WTC11 (cell line): ENCODE measurements around the gene SEC16A. TPM values are rescaled to one million over a fixed set of nuclear protein-coding genes. Genes with fewer than 3 reads are reported as not detected.

ENCODE experiments used
- ATAC-seq: fragments of 200-7000 bp; cut with Tn5 transposase; 2 replicates; pipeline ENCODE4 v1.10.0; 2021; ENCODE audit warnings: mild to moderate bottlenecking, moderate library complexity
- CTCF ChIA-PET: fragments of 300-600 bp; sonication (Branson Sonifier 250); formaldehyde crosslinking; loops from one replicate; lab custom pipeline; 2021; ENCODE audit warnings: antibody characterized with exemption; lab: Charles Lee
- POLR2A ChIA-PET: fragments of 350-600 bp; sonication (Branson Sonifier 250); formaldehyde crosslinking; loops from one replicate; lab custom pipeline; 2021; ENCODE audit warnings: antibody characterized with exemption; lab: Charles Lee
- DNase-seq: peaks from one replicate; pipeline ENCODE4 v3.0.0; 2021; ENCODE audit warnings: low spot score
- H3K27ac Mint-ChIP-seq: 2 replicates; pipeline ENCODE4 v1.8.0; 2021; ENCODE audit warnings: mixed read lengths
- H3K27me3 Mint-ChIP-seq: 2 replicates; pipeline ENCODE4 v1.8.0; 2021; ENCODE audit warnings: low read depth, mild to moderate bottlenecking, moderate library complexity, mixed read lengths
- H3K36me3 Mint-ChIP-seq: 2 replicates; pipeline ENCODE4 v1.8.0; 2021; ENCODE audit warnings: mixed read lengths
- H3K4me1 Mint-ChIP-seq: 2 replicates; pipeline ENCODE4 v1.8.0; 2022; ENCODE audit warnings: mixed read lengths
- H3K4me3 Mint-ChIP-seq: 2 replicates; pipeline ENCODE4 v1.8.0; 2021; ENCODE audit warnings: mild to moderate bottlenecking, moderate library complexity, mixed read lengths
- H3K9me3 Mint-ChIP-seq: 2 replicates; pipeline ENCODE4 v1.8.0; 2021; ENCODE audit warnings: mixed read lengths
- CREB1 ChIP-seq: sonication (generic); formaldehyde crosslinking; IDR thresholded peaks from 2 replicates; pipeline ENCODE4 v1.8.0; 2023; ENCODE audit warnings: mild to moderate bottlenecking, missing genetic modification reagents
- ELF4 ChIP-seq: sonication (generic); formaldehyde crosslinking; IDR thresholded peaks from 2 replicates; pipeline ENCODE4 v1.8.1; 2022; ENCODE audit warnings: low read depth, mild to moderate bottlenecking, moderate library complexity, missing genetic modification reagents
- ESRRA ChIP-seq: sonication (generic); formaldehyde crosslinking; IDR thresholded peaks from 2 replicates; pipeline ENCODE4 v1.8.1; 2022; ENCODE audit warnings: mild to moderate bottlenecking, missing genetic modification reagents, borderline replicate concordance
- FOXP1 ChIP-seq: sonication (generic); formaldehyde crosslinking; IDR thresholded peaks from 2 replicates; pipeline ENCODE4 v1.8.0; 2022; ENCODE audit warnings: missing genetic modification reagents, mild to moderate bottlenecking, moderate library complexity, borderline replicate concordance
- GTF2I ChIP-seq: fragments of 250-450 bp; sonication (Bioruptor Pico); conservative IDR thresholded peaks from 2 replicates; pipeline ENCODE4 v1.4.0; 2021; ENCODE audit warnings: mild to moderate bottlenecking
- IRF2 ChIP-seq: sonication (generic); formaldehyde crosslinking; IDR thresholded peaks from 2 replicates; pipeline ENCODE4 v1.8.0; 2022; ENCODE audit warnings: low read depth, missing genetic modification reagents, borderline replicate concordance
- OVOL2 ChIP-seq: fragments of 250-450 bp; sonication (Bioruptor Pico); IDR thresholded peaks from 2 replicates; pipeline ENCODE4 v1.9.0; 2021; ENCODE audit warnings: mild to moderate bottlenecking, borderline replicate concordance
- TCF7 ChIP-seq: sonication (generic); formaldehyde crosslinking; IDR thresholded peaks from 2 replicates; pipeline ENCODE4 v1.8.0; 2022; ENCODE audit warnings: mild to moderate bottlenecking, low read depth, missing genetic modification reagents, moderate library complexity
- TEAD4 ChIP-seq: sonication (generic); formaldehyde crosslinking; IDR thresholded peaks from 2 replicates; pipeline ENCODE4 v1.8.0; 2022; ENCODE audit warnings: mild to moderate bottlenecking, missing genetic modification reagents
- ZNF121 ChIP-seq: sonication (generic); formaldehyde crosslinking; IDR thresholded peaks from 2 replicates; pipeline ENCODE4 v1.8.0; 2023; ENCODE audit warnings: missing genetic modification reagents
- ZNF416 ChIP-seq: fragments of 250-450 bp; sonication (Bioruptor Pico); IDR thresholded peaks from 2 replicates; pipeline ENCODE4 v1.9.0; 2021; ENCODE audit warnings: mild to moderate bottlenecking, inconsistent platforms
- ZNF671 ChIP-seq: fragments of 250-450 bp; sonication (Bioruptor Pico); IDR thresholded peaks from 2 replicates; pipeline ENCODE4 v1.8.0; 2021; ENCODE audit warnings: mild to moderate bottlenecking
- total RNA-seq: library from RNA; stranded (reverse); gene quantifications from 3 replicates; pipeline ENCODE4 v1.2.3, GENCODE V29; 2021
- TF ChIP-seq, protein P1 (sequence below): sonication (generic); formaldehyde crosslinking; IDR thresholded peaks from 2 replicates; pipeline ENCODE4 v1.8.0; 2022; ENCODE audit warnings: mild to moderate bottlenecking, missing genetic modification reagents
- TF ChIP-seq, protein P2 (sequence below): sonication (generic); formaldehyde crosslinking; IDR thresholded peaks from 2 replicates; pipeline ENCODE4 v1.8.1; 2022; ENCODE audit warnings: low read depth, mild to moderate bottlenecking, moderate library complexity, missing genetic modification reagents, borderline replicate concordance
- TF ChIP-seq, protein P3 (sequence below): fragments of 250-450 bp; sonication (Bioruptor Pico); IDR thresholded peaks from 2 replicates; pipeline ENCODE4 v1.8.0; 2021; ENCODE audit warnings: mild to moderate bottlenecking
- TF ChIP-seq, protein P4 (sequence below): sonication (generic); formaldehyde crosslinking; IDR thresholded peaks from 2 replicates; pipeline ENCODE4 v1.8.0; 2023; ENCODE audit warnings: mild to moderate bottlenecking, missing genetic modification reagents
- TF ChIP-seq, protein P5 (sequence below): sonication (generic); formaldehyde crosslinking; IDR thresholded peaks from 2 replicates; pipeline ENCODE4 v1.8.1; 2022; ENCODE audit warnings: mild to moderate bottlenecking, missing genetic modification reagents, moderate library complexity, borderline replicate concordance

The SEC16A gene
- total RNA-seq, 1 experiment from 2014 or later, result 70.9 TPM

DNA sequence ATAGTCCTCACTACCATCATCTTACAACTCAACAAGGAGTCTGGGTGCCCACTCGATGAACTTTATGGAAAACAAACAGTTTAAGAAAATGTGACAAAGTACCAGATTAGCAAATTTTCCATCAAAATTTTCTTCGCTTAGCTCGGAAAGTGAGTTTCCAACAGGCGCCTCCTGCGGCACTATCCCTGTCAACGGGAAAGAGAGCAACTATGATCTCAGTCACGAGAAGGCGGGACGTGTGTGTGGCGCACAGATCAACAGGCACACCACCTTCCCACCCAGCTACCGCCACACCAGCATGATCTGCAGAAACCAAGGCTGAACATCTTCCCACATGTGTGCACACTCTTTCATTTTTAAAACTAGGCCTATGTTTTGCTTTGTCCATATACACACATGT, 29.5 kb downstream of the SEC16A start:
- Mint-ChIP-seq H3K4me1 (no peaks in the 10 kb centered on the region), H3K36me3 (peaks cover 66% of the 10 kb centered on the region), H3K9me3 (no peaks in the 10 kb centered on the region), H3K27ac (peak overlapping the region; percentile 36)
- no peak for DNase-seq
- ChIA-PET POLR2A (no interaction called here), CTCF (interaction anchor here (1.1 kb wide), 1 partner anchor 15 kb away, joined by 3 read pairs; no protein-coding TSS in a partner anchor)
- no peak for ATAC-seq
- no peak for TF ChIP-seq IRF2 (CRISPR knock-in tag)
- no peak for TF ChIP-seq ZNF416 (CRISPR knock-in tag)
- TF ChIP-seq, protein P1, sequence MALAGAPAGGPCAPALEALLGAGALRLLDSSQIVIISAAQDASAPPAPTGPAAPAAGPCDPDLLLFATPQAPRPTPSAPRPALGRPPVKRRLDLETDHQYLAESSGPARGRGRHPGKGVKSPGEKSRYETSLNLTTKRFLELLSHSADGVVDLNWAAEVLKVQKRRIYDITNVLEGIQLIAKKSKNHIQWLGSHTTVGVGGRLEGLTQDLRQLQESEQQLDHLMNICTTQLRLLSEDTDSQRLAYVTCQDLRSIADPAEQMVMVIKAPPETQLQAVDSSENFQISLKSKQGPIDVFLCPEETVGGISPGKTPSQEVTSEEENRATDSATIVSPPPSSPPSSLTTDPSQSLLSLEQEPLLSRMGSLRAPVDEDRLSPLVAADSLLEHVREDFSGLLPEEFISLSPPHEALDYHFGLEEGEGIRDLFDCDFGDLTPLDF (CRISPR knock-in tag), result no peak
- TF ChIP-seq CREB1 (CRISPR knock-in tag), result no peak
- no peak for TF ChIP-seq FOXP1 (CRISPR knock-in tag)
- TF ChIP-seq ZNF121 (CRISPR knock-in tag), result no peak
- TF ChIP-seq GTF2I (CRISPR knock-in tag), result no peak
- no peak for TF ChIP-seq TEAD4
- TF ChIP-seq ZNF671, result no peak
- no peak for TF ChIP-seq OVOL2 (CRISPR knock-in tag)
- no peak for TF ChIP-seq TCF7 (CRISPR knock-in tag)
- TF ChIP-seq, all 79 proteins: peak for 0
- Mint-ChIP-seq H3K27me3 (no peaks in the 10 kb centered on the region), H3K4me3 (no peak overlapping the region)

DNA sequence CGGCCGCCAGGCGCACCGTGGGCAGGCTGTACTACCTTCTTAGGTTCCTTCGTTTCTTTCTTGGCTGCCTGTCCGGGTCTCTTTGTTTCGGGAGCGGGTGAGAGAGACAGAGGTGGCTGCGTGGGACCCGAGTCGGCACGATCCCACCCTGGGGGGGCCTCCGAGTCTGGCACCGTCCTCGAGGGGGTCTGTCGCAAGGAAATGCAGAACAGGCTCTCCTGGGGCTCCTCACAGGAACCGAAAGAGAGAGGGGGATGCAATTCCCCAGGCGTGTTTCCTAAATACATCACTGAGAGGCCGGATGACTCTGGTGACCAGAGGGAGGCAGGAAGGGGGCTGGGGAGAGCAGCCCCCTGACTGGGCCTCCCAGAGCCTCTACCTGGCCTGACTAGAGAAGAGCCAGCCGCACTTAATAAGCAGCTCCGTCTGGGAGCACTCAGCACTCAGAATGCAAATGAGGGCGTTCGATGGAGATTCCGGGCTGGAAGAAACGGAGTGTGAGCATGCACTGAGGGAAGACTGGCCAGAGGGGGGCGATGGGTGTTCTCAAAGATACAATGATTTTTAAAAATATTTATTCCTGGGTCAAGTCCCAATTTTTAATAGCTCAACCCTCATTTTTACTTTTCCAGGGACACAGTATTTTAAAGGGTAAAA, 31.5 kb downstream of the SEC16A start:
- Mint-ChIP-seq H3K4me1 (no peaks in the 10 kb centered on the region), H3K27me3 (no peaks in the 10 kb centered on the region), H3K36me3 (peaks cover 63% of the 10 kb centered on the region), H3K4me3 (no peak overlapping the region), H3K9me3 (no peaks in the 10 kb centered on the region), H3K27ac (no peak overlapping the region)
- DNase-seq (no peak), ATAC-seq (peak; percentile 51)
- ChIA-PET CTCF (interaction anchor here (0.5 to 1.4 kb wide), 2 partner anchors 49 to 88 kb away, joined by 3 to 4 read pairs; partner anchors contain the start of gene DNLZ), POLR2A (no interaction called here)
- TF ChIP-seq ESRRA (CRISPR knock-in tag), result no peak
- TF ChIP-seq, protein P2, sequence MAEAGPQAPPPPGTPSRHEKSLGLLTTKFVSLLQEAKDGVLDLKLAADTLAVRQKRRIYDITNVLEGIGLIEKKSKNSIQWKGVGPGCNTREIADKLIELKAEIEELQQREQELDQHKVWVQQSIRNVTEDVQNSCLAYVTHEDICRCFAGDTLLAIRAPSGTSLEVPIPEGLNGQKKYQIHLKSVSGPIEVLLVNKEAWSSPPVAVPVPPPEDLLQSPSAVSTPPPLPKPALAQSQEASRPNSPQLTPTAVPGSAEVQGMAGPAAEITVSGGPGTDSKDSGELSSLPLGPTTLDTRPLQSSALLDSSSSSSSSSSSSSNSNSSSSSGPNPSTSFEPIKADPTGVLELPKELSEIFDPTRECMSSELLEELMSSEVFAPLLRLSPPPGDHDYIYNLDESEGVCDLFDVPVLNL, result no peak
- TF ChIP-seq ELF4 (CRISPR knock-in tag), result no peak
- TF ChIP-seq, protein P3, sequence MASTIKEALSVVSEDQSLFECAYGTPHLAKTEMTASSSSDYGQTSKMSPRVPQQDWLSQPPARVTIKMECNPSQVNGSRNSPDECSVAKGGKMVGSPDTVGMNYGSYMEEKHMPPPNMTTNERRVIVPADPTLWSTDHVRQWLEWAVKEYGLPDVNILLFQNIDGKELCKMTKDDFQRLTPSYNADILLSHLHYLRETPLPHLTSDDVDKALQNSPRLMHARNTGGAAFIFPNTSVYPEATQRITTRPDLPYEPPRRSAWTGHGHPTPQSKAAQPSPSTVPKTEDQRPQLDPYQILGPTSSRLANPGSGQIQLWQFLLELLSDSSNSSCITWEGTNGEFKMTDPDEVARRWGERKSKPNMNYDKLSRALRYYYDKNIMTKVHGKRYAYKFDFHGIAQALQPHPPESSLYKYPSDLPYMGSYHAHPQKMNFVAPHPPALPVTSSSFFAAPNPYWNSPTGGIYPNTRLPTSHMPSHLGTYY (CRISPR knock-in tag), result no peak
- TF ChIP-seq TEAD4, result no peak
- TF ChIP-seq ZNF416 (CRISPR knock-in tag), result no peak
- TF ChIP-seq, protein P4, sequence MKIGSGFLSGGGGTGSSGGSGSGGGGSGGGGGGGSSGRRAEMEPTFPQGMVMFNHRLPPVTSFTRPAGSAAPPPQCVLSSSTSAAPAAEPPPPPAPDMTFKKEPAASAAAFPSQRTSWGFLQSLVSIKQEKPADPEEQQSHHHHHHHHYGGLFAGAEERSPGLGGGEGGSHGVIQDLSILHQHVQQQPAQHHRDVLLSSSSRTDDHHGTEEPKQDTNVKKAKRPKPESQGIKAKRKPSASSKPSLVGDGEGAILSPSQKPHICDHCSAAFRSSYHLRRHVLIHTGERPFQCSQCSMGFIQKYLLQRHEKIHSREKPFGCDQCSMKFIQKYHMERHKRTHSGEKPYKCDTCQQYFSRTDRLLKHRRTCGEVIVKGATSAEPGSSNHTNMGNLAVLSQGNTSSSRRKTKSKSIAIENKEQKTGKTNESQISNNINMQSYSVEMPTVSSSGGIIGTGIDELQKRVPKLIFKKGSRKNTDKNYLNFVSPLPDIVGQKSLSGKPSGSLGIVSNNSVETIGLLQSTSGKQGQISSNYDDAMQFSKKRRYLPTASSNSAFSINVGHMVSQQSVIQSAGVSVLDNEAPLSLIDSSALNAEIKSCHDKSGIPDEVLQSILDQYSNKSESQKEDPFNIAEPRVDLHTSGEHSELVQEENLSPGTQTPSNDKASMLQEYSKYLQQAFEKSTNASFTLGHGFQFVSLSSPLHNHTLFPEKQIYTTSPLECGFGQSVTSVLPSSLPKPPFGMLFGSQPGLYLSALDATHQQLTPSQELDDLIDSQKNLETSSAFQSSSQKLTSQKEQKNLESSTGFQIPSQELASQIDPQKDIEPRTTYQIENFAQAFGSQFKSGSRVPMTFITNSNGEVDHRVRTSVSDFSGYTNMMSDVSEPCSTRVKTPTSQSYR (CRISPR knock-in tag), result no peak
- TF ChIP-seq, protein P5, sequence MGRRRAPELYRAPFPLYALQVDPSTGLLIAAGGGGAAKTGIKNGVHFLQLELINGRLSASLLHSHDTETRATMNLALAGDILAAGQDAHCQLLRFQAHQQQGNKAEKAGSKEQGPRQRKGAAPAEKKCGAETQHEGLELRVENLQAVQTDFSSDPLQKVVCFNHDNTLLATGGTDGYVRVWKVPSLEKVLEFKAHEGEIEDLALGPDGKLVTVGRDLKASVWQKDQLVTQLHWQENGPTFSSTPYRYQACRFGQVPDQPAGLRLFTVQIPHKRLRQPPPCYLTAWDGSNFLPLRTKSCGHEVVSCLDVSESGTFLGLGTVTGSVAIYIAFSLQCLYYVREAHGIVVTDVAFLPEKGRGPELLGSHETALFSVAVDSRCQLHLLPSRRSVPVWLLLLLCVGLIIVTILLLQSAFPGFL (CRISPR knock-in tag), result no peak
